ENCODE data around the gene ADGRB3.

DNA sequence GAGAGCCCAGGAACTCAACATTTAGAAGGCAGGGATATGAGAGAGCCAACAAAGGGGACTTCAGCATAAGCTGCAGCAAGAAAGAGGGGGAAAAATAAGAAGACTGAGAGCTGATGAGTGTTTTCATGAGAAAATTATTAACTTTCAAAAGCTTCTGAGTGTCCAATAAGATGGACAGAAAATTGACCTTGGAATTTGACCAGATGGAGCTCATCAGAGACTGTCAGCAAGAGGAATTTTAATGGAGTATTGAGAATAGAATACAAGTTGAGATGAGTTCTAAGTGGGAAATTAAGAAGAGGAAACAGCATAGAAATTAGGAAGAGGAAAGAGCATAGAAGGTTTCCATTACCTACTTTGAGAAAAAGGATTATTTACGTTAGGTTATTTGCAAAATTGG lies 733.5 kb downstream of the ADGRB3 start:
- TF ChIP-seq POLR2AphosphoS5 (IDR thresholded peaks at IDR 0.05; ENCODE audit: insufficient read depth in 1 of 2, low read depth in 1 of 2): no peak
- TF ChIP-seq, protein P1, sequence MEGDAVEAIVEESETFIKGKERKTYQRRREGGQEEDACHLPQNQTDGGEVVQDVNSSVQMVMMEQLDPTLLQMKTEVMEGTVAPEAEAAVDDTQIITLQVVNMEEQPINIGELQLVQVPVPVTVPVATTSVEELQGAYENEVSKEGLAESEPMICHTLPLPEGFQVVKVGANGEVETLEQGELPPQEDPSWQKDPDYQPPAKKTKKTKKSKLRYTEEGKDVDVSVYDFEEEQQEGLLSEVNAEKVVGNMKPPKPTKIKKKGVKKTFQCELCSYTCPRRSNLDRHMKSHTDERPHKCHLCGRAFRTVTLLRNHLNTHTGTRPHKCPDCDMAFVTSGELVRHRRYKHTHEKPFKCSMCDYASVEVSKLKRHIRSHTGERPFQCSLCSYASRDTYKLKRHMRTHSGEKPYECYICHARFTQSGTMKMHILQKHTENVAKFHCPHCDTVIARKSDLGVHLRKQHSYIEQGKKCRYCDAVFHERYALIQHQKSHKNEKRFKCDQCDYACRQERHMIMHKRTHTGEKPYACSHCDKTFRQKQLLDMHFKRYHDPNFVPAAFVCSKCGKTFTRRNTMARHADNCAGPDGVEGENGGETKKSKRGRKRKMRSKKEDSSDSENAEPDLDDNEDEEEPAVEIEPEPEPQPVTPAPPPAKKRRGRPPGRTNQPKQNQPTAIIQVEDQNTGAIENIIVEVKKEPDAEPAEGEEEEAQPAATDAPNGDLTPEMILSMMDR (IDR thresholded peaks at IDR 0.05): no peak
